HepG2 (cell line): ENCODE results near the gene ZNF25. TPM values are rescaled to one million over a fixed set of nuclear protein-coding genes. Genes with fewer than 3 reads are reported as not detected.

ENCODE experiments used
- CC2D1A ChIP-seq: sonication (generic); formaldehyde crosslinking; IDR thresholded peaks from 2 replicates; pipeline ENCODE4 v1.8.1; 2023; ENCODE audit warnings: mild to moderate bottlenecking, missing genetic modification reagents
- CREB1 ChIP-seq, 2 experiments: fragments of 450-650 bp in 1 of 2; IDR thresholded peaks; 2 replicates each; pipeline ENCODE4 v1.6.1; 2016 to 2017; ENCODE audit warnings: control low read depth in 1 of 2, mild to moderate bottlenecking in 1 of 2, missing compliant biosample characterization in 1 of 2, missing genetic modification characterization in 1 of 2
- DRAP1 ChIP-seq: IDR thresholded peaks from 2 replicates; pipeline ENCODE4 v1.6.1; 2016; ENCODE audit warnings: missing genetic modification reagents, missing compliant biosample characterization
- HOXD1 ChIP-seq: sonication (generic); formaldehyde crosslinking; IDR thresholded peaks from 2 replicates; pipeline ENCODE4 v1.5.0; 2020; ENCODE audit warnings: missing genetic modification reagents
- KLF12 ChIP-seq: sonication (generic); formaldehyde crosslinking; IDR thresholded peaks from 2 replicates; pipeline ENCODE4 v1.4.0; 2020; ENCODE audit warnings: missing genetic modification reagents, borderline replicate concordance
- MEF2D ChIP-seq: sonication (generic); formaldehyde crosslinking; IDR thresholded peaks from 2 replicates; pipeline ENCODE4 v1.5.1; 2020; ENCODE audit warnings: mild to moderate bottlenecking, missing genetic modification reagents
- PAXIP1 ChIP-seq: sonication (generic); formaldehyde crosslinking; conservative IDR thresholded peaks from 2 replicates; pipeline ENCODE4 v1.4.0; 2020; ENCODE audit warnings: mild to moderate bottlenecking, missing genetic modification reagents, moderate library complexity
- POGZ ChIP-seq: sonication (generic); formaldehyde crosslinking; IDR thresholded peaks from 2 replicates; pipeline ENCODE4 v1.4.0; 2020; ENCODE audit warnings: mild to moderate bottlenecking, missing genetic modification reagents
- PRPF4 ChIP-seq: fragments of 200-400 bp; formaldehyde crosslinking; IDR thresholded peaks from 2 replicates; pipeline ENCODE4 v1.6.1; 2016; ENCODE audit warnings: low read length, low read depth; ENCODE audit not compliant: poor library complexity, severe bottlenecking
- STAG1 ChIP-seq: sonication (generic); formaldehyde crosslinking; IDR thresholded peaks from 2 replicates; pipeline ENCODE4 v1.4.0; 2020; ENCODE audit warnings: missing genetic modification reagents
- TP53 ChIP-seq: sonication (generic); formaldehyde crosslinking; conservative IDR thresholded peaks from 2 replicates; pipeline ENCODE4 v1.4.0; 2020; ENCODE audit warnings: missing genetic modification reagents
- XRCC5 ChIP-seq: fragments of 200-400 bp; formaldehyde crosslinking; optimal IDR thresholded peaks from 2 replicates; pipeline ENCODE3; 2017; ENCODE audit warnings: mild to moderate bottlenecking, low read length
- ZNF407 ChIP-seq: sonication (generic); formaldehyde crosslinking; IDR thresholded peaks from one replicate; pipeline ENCODE4 v1.5.1; 2020; ENCODE audit warnings: mild to moderate bottlenecking, missing genetic modification reagents; ENCODE audit errors: not compliant biosample characterization
- ZNF614 ChIP-seq: IDR thresholded peaks from 2 replicates; pipeline ENCODE4 v1.6.1; 2018; ENCODE audit warnings: missing biosample characterization, missing genetic modification reagents, inconsistent platforms, borderline replicate concordance
- ZNF766 ChIP-seq: sonication (generic); formaldehyde crosslinking; IDR thresholded peaks from 2 replicates; pipeline ENCODE4 v1.5.0; 2020; ENCODE audit warnings: missing genetic modification reagents, borderline replicate concordance
- ZNF776 ChIP-seq: sonication (generic); formaldehyde crosslinking; IDR thresholded peaks from 2 replicates; pipeline ENCODE4 v1.4.0; 2020; ENCODE audit warnings: mild to moderate bottlenecking, missing genetic modification reagents
- polyA plus RNA-seq, 8 experiments: library from polyadenylated mRNA; depleted of rRNA in 3 of 8; stranded (reverse) in 7 of 8; unstranded in 1 of 8; fragments of >200 nt; fragmentation: Illumina TruSeq in 4 of 8; extraction: Trizol in 4 of 8; gene quantifications; 2 replicates each; pipeline versions ENCODE4 v1.2.1 to v1.2.3, GENCODE V29; 2011 to 2016; ENCODE audit warnings: low read depth in 4 of 8, missing spikeins in 1 of 8, mixed read lengths in 1 of 8; ENCODE audit not compliant: insufficient read depth in 1 of 8
- total RNA-seq, 5 experiments: library from RNA; depleted of rRNA; stranded (reverse); fragments of >200 nt; fragmentation: Illumina TruSeq; extraction: Trizol; gene quantifications; 2 replicates each; pipeline ENCODE4 v1.2.3, GENCODE V29; 2016; ENCODE audit warnings: low read depth in 1 of 5

Gene ZNF25
- total and polyA plus RNA-seq, 2 of the 13 experiments (the other 11 are each of a cell fraction or from before 2014, with no cell fraction given), result 1.4 to 1.5 TPM

GRCh38 chr10:38010119-38010903, 33.9 kb upstream of the ZNF25 start, which contains the start of gene ZNF33A (continued):
- TF ChIP-seq DRAP1 (peak; percentile 80), TP53 (CRISPR knock-in tag) (0 out of 2 replicates have a peak, but pooled peaks have one; percentile 60), ZNF776 (no peak), HOXD1 (CRISPR knock-in tag) (no peak; the same call in 1 of the 2 replicates), STAG1 (CRISPR knock-in tag) (peak; percentile 16; the same call in 1 of the 2 replicates), PAXIP1 (0 out of 2 replicates have a peak, but pooled peaks have one; percentile 14), ZNF766 (CRISPR knock-in tag) (0 out of 2 replicates have a peak, but pooled peaks have one; percentile 78), ZNF407 (no peak), CC2D1A (CRISPR knock-in tag) (no peak), POGZ (CRISPR knock-in tag) (peak; percentile 62; the same call in 1 of the 2 replicates), XRCC5 (peak; percentile 11), KLF12 (peak; percentile 83; the same call in 1 of the 2 replicates), PRPF4 (no peak), MEF2D (CRISPR knock-in tag) (peak; percentile 7; the same call in 1 of the 2 replicates), CREB1 (IDR thresholded peaks at IDR 0.05) (no peak; the same call in 1 of the 2 replicates), CREB1 (CRISPR knock-in tag; IDR thresholded peaks at IDR 0.05) (peak; percentile 59; the same call in 1 of the 2 replicates), ZNF614 (peak; percentile 45)
